CD4-positive, alpha-beta T cell treated with Interleukin-15 for 1 hour (primary cell): ENCODE results near the gene SPATA13.

ENCODE experiments used
- DNase-seq: peaks from one replicate; pipeline ENCODE4 v3.0.0-alpha.2; 2020

The SPATA13 gene

DNA sequence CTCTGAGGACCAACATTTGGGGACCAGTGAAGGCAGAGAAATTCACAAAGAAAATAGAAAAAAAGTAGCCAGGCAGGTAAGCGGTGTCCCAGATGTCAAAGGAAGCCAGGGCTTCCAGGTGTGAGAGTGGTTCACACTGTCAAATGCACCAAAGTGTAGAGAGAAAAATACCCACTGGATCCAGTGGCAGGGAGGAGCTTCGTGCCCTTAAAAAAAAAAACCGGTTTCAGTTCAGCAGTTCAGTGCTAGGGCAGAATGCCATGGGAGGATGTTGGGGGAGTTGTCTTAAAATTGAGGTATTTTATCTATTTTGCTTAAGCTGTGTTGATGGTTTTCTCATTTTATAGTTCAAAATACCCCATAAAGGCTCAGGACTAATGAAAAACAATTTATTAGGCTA, 101.0 kb downstream of the SPATA13 start:
- no peak for DNase-seq

GRCh38 chr13:24263632-24264031, 103.1 kb downstream of the SPATA13 start:
- DNase-seq, result no peak

DNA sequence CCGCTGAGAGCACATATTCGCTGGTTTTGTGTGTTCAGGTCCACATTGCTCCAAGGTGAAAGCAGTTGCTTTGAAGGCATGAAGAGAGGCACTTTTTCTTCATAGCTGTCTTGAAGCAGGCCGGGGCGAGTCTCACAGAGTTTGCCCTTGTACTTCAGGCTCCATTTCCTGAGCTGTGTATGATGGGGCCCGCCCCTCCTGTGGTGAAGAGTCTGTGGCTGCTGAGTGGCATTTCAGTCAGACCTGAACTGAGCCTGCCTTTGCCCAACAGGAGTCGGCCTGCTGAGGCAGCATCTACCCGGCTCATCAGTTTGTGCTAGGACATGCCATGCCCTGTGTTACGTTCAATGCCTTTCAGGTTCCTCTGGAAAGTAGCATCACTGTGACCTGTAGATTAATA, 104.5 kb downstream of the SPATA13 start:
- DNase-seq, result peak; percentile 80

DNA sequence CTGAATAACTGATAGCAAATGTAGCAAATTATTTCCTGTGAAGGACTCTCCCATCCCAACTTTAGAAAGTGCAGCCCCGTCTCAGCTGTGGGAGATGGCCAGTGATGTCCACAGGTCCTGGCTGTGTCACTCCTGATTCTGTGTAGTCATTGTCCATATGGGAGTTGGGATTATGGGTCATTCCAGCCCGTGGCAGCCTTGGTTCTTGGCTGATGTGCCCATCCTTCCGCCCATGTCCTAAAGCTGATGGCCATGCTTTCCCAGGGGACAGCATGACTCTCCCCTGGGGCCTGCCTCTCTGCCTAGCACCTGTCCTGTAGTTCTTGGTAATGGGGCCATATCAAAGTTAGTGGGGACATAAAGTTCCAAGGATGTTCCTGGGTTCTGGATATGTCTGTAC, 104.9 kb downstream of the SPATA13 start:
- no peak for DNase-seq

- DNase-seq, result no peak
These were observed 106.8 kb downstream of the SPATA13 start for GRCh38 chr13:24267274-24267673.

DNA sequence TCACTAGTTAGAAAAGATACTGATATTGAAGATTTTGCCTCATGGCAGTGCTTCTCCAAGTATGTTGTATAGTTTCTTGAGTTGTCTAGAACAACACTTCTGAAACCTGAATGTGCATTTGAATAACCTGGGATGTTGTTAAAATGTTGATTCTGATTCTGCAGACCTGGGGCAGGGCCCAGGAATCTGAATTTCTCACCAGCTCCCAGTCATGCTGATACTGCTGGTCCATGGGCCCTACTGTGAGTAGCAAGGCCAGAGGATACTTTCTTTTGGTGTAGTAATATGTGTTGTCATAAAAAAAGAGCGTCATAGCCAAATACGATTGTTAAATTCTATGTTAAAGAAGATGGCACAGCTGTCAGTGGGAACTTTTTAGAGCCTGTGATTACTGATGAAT, 107.3 kb downstream of the SPATA13 start:
- DNase-seq, result no peak

- no peak for DNase-seq
These were observed 109.3 kb downstream of the SPATA13 start for GRCh38 chr13:24269821-24270220.

DNA sequence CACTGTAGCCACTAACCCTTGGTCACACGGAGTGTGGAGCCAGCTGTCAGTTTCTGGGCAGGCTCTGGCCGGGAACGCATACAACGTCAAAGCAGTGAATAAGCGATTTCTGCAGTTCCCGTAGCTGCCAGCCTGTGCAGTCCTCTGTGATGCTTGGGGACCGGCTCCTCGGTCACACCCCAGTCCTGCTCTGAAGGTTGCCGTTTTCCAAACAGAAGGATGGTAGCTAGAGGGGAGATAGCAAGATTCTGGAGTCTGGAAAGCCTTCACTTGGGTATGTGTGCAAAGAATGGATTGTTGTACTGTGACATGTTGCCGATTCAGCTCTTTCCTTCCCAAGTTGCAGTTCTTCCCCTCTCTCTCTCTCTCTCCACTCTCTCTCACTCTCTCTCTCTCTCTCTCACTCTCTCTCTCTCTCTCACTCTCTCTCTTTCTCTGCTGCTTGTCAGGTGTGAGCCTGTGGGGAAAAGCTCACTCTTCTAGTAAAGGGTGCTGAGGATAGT, 110.2 kb downstream of the SPATA13 start:
- DNase-seq, result peak; percentile 79

GRCh38 chr13:24271231-24271600, 110.7 kb downstream of the SPATA13 start:
- DNase-seq, result no peak

DNA sequence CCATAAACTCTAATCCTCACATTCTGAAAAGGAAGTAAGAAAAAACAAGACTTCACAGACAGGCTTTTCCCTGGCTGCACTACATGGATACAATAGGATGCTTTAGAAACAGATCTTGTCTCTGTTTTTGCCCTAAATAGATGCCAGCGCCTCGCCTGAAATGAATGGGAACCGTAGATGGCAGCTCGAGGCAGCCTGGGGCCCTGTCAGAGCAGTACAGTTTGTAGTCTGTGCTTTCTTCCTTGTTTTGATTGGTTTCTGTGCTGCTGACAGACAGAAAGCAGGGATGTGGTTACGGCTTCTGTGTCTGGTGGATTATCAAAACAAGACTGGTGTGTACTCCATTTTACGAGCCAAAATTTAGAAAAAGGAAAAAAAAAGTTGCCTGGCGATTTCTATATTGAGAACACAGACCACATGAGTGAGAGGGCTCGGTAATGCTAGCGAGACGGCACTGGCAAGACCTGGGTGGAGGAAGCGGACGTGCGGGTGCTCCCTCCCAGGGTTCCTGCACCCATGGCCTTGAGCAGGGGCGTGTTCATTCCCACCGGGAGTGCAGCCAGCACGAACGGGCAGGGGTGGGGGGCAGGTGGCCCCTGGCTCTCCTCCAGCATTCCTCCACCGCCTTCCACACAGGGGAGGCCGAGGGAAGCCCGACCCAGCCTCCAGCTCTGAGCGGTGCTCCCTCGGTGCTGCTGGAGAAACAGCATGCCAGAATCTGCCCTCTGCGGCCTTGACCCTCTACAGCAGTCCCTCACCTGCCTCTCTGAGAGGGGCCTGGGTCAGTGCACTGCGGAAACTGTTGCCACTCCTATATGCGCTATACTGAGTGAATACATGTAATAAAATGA, 111.3 kb downstream of the SPATA13 start:
- DNase-seq, result peak; percentile 84

DNA sequence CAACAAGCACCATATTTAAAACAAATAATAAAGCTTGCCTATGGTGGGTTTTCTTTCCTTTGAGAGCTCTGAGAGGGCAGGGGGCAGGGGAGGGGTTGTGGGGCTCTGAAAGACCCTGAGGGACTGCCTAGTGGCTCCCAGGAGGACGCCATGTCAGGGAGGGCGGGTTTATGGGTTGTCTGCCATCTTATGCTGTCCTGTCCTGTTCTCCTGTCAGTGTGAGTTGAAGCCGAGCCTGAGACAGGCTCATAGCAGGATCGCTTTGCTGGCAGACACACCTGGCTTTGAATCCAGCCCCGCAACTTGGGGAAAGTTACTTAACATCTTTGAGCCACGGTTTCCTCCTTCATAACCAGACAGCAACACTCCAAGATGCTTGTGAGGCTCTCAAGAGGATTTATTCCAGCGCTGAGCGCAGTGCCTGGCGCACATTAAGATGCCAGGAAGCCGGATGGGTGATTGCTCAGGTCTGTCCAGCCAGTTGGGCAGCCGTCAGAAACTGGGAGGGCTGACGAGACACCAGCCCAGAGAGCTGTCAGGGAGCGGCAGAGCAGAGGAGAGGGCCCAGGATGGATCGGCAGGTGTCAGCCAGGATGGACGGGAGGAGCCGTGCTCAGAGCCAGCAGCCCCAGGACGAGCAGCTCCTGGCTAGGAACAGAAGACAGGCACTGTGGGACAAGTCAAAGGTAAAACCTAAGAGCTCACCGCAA, 112.1 kb downstream of the SPATA13 start:
- no peak for DNase-seq

DNA sequence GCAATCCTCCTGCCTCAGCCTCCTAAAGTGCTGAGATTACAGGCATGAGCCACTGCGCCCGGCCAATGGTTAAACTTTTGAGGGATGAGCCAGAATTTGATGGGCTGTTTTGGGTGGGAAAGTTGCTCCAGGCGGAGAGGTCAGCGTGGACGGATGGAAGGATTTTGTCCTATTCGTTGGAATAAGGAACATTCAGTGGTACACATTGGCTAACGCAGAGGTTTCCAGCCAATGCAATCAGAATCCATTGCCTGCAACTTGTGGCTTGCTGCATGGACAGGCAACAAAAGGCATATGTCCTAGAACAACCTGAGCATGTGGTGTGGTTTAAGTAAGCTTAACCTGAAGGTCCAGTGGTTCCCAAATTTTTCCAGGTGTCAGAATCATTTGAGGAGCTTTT, 113.4 kb downstream of the SPATA13 start:
- DNase-seq, result no peak

DNA sequence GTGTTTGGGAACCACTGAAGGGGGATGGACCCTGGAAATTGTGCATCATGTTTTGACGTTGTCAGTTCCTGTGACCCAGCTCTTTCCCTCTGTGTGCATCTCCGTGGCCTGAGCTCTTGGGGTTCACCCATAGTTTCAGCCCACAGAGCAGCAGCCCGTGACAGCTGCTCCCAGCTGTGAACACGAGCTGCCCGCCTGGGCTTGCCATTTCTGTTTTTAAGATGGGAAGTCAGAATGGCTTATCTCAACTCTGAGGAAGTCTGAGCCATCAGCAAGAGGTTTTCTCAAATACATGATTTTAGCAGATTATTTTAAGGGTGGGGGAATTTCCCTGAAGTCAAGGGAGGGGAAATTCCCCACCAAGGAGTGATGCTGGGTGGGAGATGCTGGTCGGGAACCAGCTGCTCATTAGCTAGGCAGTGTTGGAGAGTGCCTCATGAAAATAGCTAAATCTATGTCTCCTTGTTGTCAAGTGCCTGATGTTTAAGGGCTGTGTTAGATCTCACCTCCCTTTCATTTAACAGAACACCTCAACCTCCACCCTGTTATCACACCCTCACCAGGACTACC, 114.0 kb downstream of the SPATA13 start:
- DNase-seq, result peak; percentile 80

DNA sequence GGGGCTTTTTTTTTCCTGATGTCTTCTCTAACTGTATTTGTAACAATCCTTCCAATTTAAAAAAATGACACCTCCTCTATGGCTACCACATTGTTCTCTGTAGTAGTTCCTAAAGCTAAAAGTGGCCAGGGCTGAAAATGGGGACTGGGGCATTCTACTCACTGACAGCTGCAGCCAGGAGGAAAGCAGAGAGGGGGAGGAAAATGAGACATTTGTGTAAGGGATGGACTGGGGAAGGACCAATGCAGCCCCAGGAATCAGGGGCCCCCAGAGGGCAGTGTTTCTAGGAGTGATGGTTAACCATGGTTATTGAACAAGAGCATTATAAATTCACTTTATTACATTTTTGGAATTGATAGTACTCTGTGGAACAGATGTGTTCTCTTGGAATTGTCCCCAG, 114.5 kb downstream of the SPATA13 start:
- no peak for DNase-seq

- DNase-seq, result no peak
These were observed 115.8 kb downstream of the SPATA13 start for GRCh38 chr13:24276306-24276705.

DNA sequence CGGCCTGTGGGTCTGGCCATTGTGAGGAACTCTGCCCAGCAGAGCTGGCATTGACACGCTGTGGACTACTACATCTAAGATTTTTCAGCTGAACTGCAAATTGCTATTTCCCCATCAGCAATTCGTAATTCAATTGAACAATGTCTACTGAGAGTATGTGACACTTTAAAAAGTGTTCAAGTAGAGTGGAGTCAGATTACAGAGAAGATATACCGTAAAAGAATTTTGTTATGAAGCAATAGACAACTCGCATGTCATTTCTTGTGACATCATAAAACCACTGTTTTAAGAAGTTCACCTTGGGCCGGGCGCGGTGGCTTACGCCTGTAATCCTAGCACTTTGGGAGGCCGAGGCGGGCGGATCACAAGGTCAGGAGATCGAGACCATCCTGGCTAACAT, 116.3 kb downstream of the SPATA13 start:
- no peak for DNase-seq

DNA sequence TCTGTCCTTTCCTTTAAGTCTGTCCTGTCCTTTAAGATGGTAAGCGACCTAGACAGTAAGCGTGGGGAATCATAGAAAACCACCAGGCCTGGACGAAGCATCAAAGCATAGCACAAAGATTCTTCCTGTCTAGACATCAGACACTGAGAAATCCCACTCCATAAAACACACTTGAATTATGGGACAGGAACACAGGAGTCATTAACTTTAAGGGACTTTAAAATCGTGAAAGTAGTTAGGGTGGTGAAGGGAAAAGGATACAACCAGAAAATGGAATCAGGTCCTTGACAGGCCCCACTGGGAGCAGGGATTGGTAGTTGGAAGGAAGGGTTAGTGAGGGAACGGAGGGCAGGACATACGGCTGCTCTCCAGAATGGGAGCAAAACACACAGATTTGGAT, 117.2 kb downstream of the SPATA13 start:
- DNase-seq, result no peak

DNA sequence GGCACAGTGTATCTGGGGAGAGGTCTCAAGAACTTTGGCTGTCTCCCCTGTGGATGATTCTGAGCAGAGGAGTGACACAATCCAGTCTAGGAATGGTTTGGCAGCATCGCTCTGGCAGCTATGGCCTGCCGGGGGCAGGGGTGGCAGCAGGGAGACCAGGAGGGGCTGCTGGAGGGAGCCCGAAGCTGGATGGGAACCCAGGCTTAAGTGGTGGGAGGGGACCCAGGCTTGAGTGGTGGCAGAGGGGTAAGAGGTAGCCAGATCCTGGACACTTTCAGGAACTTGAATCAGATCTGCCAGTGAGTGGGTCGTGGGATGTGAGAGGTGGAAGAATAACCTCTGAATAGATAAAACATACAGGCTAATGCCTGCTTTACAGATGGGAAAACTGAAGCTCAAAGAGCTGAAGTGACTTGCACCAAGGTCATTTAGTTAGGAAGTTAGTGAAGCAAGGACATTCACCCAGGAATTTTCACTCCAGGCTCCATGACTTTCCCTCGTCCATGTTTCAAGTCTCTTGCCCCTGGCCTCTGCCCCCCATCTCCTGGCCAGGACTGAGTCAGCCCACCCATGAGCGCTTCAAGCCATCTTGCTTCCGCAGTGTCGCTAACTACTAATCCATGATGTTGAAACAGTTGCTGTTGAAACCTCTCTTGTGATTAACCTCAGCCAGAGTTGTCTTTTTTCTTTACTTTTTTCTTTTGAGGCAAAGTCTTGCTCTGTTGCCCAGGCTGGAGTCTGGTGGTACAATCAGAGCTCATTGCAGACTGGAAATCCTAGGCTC, 119.0 kb downstream of the SPATA13 start:
- no peak for DNase-seq

GRCh38 chr13:24280720-24281119, 120.2 kb downstream of the SPATA13 start:
- DNase-seq, result peak; percentile 62

DNA sequence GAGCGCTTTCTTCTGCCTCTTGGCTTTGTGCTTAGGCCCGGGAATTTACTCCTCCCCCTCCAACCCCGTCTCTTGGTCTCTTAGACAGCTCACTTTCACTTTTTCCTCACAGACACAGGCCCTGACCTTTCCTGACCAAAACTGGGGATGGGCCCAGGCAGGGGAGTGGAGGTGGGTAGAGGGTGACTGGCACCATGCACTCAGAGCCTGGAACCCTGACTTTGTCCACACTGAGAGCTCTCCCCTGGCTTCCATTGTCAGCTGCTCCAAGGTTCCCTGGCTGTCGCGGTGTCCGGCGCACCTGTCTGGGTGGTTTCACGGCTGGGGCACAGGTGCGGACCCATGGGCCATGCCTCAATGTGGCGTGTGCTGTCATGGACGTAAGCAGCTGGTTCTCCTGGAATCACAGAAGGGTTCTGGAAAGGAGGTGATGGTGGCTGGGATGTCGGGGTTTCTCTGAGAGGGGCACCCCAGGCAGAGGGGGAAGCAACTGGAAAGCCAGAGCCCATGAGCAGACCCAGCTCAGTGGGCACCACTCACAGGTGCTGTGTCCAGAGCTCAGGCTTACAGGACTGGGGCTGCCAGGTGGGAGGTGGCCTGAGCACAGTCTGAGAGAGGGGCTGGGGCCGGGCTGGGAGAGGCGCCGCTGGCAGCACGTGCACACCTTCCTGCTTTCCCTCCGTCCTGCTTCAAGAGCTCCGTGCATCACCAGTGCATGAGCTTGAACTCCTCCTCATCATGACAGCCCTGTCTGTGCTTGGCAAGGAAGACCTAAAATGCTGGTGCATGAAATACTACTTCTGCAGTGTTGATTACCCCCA, 120.9 kb downstream of the SPATA13 start:
- DNase-seq, result no peak

DNA sequence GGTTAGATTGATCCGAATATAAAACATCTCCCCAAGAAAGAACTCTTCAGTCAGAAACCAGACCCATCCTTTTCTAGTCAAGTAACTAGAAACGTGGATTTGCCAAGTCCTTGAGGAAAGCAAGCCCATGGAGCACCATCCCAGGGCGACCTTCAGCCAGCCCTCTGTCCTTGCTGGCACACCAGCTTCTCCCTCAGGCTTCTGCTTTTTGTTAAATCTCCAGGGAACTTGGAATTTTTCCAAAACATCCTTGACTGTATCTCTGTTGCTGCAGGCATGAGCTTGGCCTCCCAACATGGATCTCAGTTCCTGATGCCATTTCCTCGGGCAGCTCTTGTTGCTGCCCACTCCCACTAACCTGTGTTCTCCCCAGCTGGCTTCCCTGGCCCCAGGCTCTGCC, 121.7 kb downstream of the SPATA13 start:
- DNase-seq, result no peak

GRCh38 chr13:24284889-24285565, 124.5 kb downstream of the SPATA13 start:
- no peak for DNase-seq
